Measurements from ENCODE around the gene CALR3. TPM values are rescaled to one million over a fixed set of nuclear protein-coding genes. Genes with fewer than 3 reads are reported as not detected.
A peak's percentile ranks its signal among the peaks of the same experiment; 100 is the strongest.

The CALR3 gene
- total and polyA plus RNA-seq, 2 of the 13 experiments (the other 11 are each of a cell fraction or from before 2014, with no cell fraction given): not detected

GRCh38 chr19:16446724-16447368 is 49.1 kb downstream of the CALR3 start (continued):
- TF ChIP-seq POGK (CRISPR knock-in tag; conservative IDR thresholded peaks at IDR 0.05): 0 out of 2 replicates have a peak, but pooled peaks have one; percentile 26
- no peak for TF ChIP-seq CBFB (CRISPR knock-in tag; IDR thresholded peaks at IDR 0.05)
- TF ChIP-seq ZBTB49 (CRISPR knock-in tag; IDR thresholded peaks at IDR 0.05; ENCODE audit: borderline replicate concordance): no peak
- no peak for TF ChIP-seq ZNF281 (CRISPR knock-in tag; IDR thresholded peaks at IDR 0.05; ENCODE audit: borderline replicate concordance)
- no peak for TF ChIP-seq ZFP82 (CRISPR knock-in tag; IDR thresholded peaks at IDR 0.05; ENCODE audit: borderline replicate concordance)
- no peak for TF ChIP-seq ZEB1 (IDR thresholded peaks at IDR 0.05; ENCODE audit: insufficient replicate concordance, low read depth)
- TF ChIP-seq ZNF577 (CRISPR knock-in tag; IDR thresholded peaks at IDR 0.05; ENCODE audit: borderline replicate concordance, low read depth): no peak
- TF ChIP-seq PAXIP1 (CRISPR knock-in tag; conservative IDR thresholded peaks at IDR 0.05): peak; percentile 51
- TF ChIP-seq IKZF1 (IDR thresholded peaks at IDR 0.05): no peak
- no peak for TF ChIP-seq DNMT3B (CRISPR knock-in tag; conservative IDR thresholded peaks at IDR 0.05)
- TF ChIP-seq ZNF737 (CRISPR knock-in tag; IDR thresholded peaks at IDR 0.05; ENCODE audit: borderline replicate concordance): no peak
- no peak for TF ChIP-seq ZSCAN22 (CRISPR knock-in tag; IDR thresholded peaks at IDR 0.05)
- TF ChIP-seq ZNF740 (CRISPR knock-in tag; IDR thresholded peaks at IDR 0.05): no peak
- TF ChIP-seq CAMTA2 (CRISPR knock-in tag; IDR thresholded peaks at IDR 0.05; ENCODE audit: borderline replicate concordance): no peak
- TF ChIP-seq PHF21A (CRISPR knock-in tag; IDR thresholded peaks at IDR 0.05): no peak
- TF ChIP-seq ZBTB26 (CRISPR knock-in tag; IDR thresholded peaks at IDR 0.05; ENCODE audit: borderline replicate concordance): no peak
- TF ChIP-seq IRF2 (CRISPR knock-in tag; IDR thresholded peaks at IDR 0.05): 0 out of 2 replicates have a peak, but pooled peaks have one; percentile 65
